Measurements from ENCODE around the gene POLR3A.

- TF ChIP-seq GATA2 (IDR thresholded peaks at IDR 0.05; ENCODE audit: low read depth, low read length) (no peak), GATA3 (IDR thresholded peaks at IDR 0.05; ENCODE audit: low read depth, low read length) (no peak)
Observed at GRCh38 chr10:77925795-77926565, 103.3 kb downstream of the POLR3A start.
